Uterus (tissue), 4 donors: Measurements from ENCODE around the gene INMT. TPM values are rescaled to one million over a fixed set of nuclear protein-coding genes. Genes with fewer than 3 reads are reported as not detected.

Experiments
- DNase-seq, 2 donors: peaks; one replicate each; pipeline ENCODE4 v3.0.0-alpha.2; 2019 to 2020
- H3K27ac ChIP-seq, 2 donors: fragments of 200-600 bp; sonication (generic); 1 replicate in 1 of 2; 2 replicates in 1 of 2; pipeline ENCODE4 v1.5.1; 2016 to 2018
- H3K27me3 ChIP-seq, 2 donors: fragments of 200-600 bp; sonication (generic); one replicate each; pipeline ENCODE4 v1.5.1; 2018 to 2019; ENCODE audit warnings: control low read depth in 1 of 2
- H3K36me3 ChIP-seq, 2 donors: fragments of 200-600 bp; sonication (generic); one replicate each; pipeline ENCODE4 v1.5.1; 2019; ENCODE audit warnings: control low read depth in 1 of 2
- H3K4me1 ChIP-seq, 2 donors: fragments of 200-600 bp; sonication (generic); one replicate each; pipeline ENCODE4 v1.5.1; 2018 to 2019; ENCODE audit warnings: control low read depth in 1 of 2
- H3K4me3 ChIP-seq, 2 donors: fragments of 200-600 bp; sonication (generic); 1 replicate in 1 of 2; 2 replicates in 1 of 2; pipeline ENCODE4 v1.5.1; 2018 to 2019; ENCODE audit warnings: mild to moderate bottlenecking in 1 of 2
- H3K9me3 ChIP-seq, 2 donors: fragments of 200-600 bp; sonication (generic); one replicate each; pipeline ENCODE4 v1.5.1; 2019; ENCODE audit warnings: control low read depth in 1 of 2
- CTCF ChIP-seq, 4 experiments: fragments of 200-600 bp in 2 of 4; fragments of 450-650 bp in 2 of 4; sonication (generic) in 2 of 4; IDR thresholded peaks; one replicate each; pipeline ENCODE4 v1.5.1; 2016 to 2019; ENCODE audit warnings: antibody characterized with exemption in 4 of 4, mild to moderate bottlenecking in 2 of 4, moderate library complexity in 1 of 4
- POLR2A ChIP-seq, 2 donors: fragments of 450-650 bp; IDR thresholded peaks; one replicate each; pipeline ENCODE4 v1.6.1; 2016; ENCODE audit warnings: antibody characterized with exemption in 2 of 2, mild to moderate bottlenecking in 1 of 2, moderate library complexity in 1 of 2
- intact Hi-C: fragments of 100-400 bp; cut with DNase I; formaldehyde crosslinking; loops from one replicate; pipeline ENCODE4 v1.15.1; 2023; ENCODE audit warnings: low total_unique reads
- total RNA-seq, 4 donors: library from RNA; depleted of rRNA in 3 of 4; stranded (reverse); fragments of >200 nt in 3 of 4; gene quantifications; one replicate each; pipeline versions ENCODE4 v1.1.0 to v1.2.4, GENCODE V29; 2014 to 2023
- donor health status: DM: yes; HTN: yes; CAD: no.

INMT gene
- total RNA-seq, 4 donors from 2014 or later = 6.5 to 29.2 (median 20.0) TPM

- Histone ChIP-seq H3K4me3 (no peak overlapping the region), H3K9me3 (no peaks in the 10 kb centered on the region), H3K27ac (peak overlapping the region in 1 of 2 donors; percentile 54), H3K36me3 (no peaks in the 10 kb centered on the region), H3K27me3 (no peaks in the 10 kb centered on the region), H3K4me1 (no peaks in the 10 kb centered on the region)
- TF ChIP-seq POLR2A (IDR thresholded peaks at IDR 0.05) (no peak), CTCF (IDR thresholded peaks at IDR 0.05) (no peak)
- no peak for DNase-seq
- intact Hi-C loops = no loop called here
Measured at GRCh38 chr7:30764030-30764975, 12.4 kb downstream of the INMT start.

- no peaks in the 10 kb centered on the region for H3K36me3 ChIP-seq
- DNase-seq = no peak
- intact Hi-C loops = no loop called here
- no peaks in the 10 kb centered on the region for H3K4me1 ChIP-seq
- H3K27me3 ChIP-seq = no peaks in the 10 kb centered on the region
- H3K9me3 ChIP-seq = no peaks in the 10 kb centered on the region
- H3K4me3 ChIP-seq = no peak overlapping the region
- peak overlapping the region in 1 of 2 donors; percentile 54 for H3K27ac ChIP-seq
- TF ChIP-seq CTCF (IDR thresholded peaks at IDR 0.05) (no peak), POLR2A (IDR thresholded peaks at IDR 0.05) (no peak)
Measured at GRCh38 chr7:30765408-30765807, 13.5 kb downstream of the INMT start.

- H3K36me3 ChIP-seq = no peaks in the 10 kb centered on the region
- no peak for DNase-seq
- no peak for TF ChIP-seq POLR2A (IDR thresholded peaks at IDR 0.05)
- peak overlapping the region; percentile 70 to 71 for H3K27ac ChIP-seq
- H3K4me3 ChIP-seq = peak overlapping the region; percentile 61 to 66
- intact Hi-C loops = no loop called here
- no peaks in the 10 kb centered on the region for H3K9me3 ChIP-seq
- peaks cover 0 to 4% of the 10 kb centered on the region in 2 donors for H3K4me1 ChIP-seq
- H3K27me3 ChIP-seq = no peaks in the 10 kb centered on the region
Measured at GRCh38 chr7:30770845-30771173, 18.9 kb downstream of the INMT start.

- intact Hi-C loops = no loop called here
- Histone ChIP-seq H3K4me1 (peaks cover 0 to 4% of the 10 kb centered on the region in 2 donors), H3K4me3 (peak within 1 kb of the TSS; percentile 61 to 66), H3K9me3 (no peaks in the 10 kb centered on the region), H3K36me3 (no peaks in the 10 kb centered on the region), H3K27ac (peak within 1 kb of the TSS; percentile 70 to 71), H3K27me3 (no peaks in the 10 kb centered on the region)
- TF ChIP-seq CTCF (IDR thresholded peaks at IDR 0.05) = peak in 1 of 4 experiments; percentile 10
- peak in 1 of 2 donors; percentile 25 for TF ChIP-seq POLR2A (IDR thresholded peaks at IDR 0.05)
- peak; percentile 78 to 87 for DNase-seq
Measured at GRCh38 chr7:30771174-30771879, 19.4 kb downstream of the INMT start, which contains the start of gene MINDY4. Gene MINDY4, plus strand, starts transcription at chr7:30771417. Its CDS starts 77 bp downstream, at chr7:30771494.

GRCh38 chr7:30771880-30772425 is 20.0 kb downstream of the INMT start:
- intact Hi-C loops = no loop called here
- Histone ChIP-seq H3K36me3 (no peaks in the 10 kb centered on the region), H3K9me3 (no peaks in the 10 kb centered on the region), H3K27ac (peak overlapping the region; percentile 70 to 71), H3K4me1 (peaks cover 0 to 4% of the 10 kb centered on the region in 2 donors), H3K4me3 (peak overlapping the region; percentile 61 to 66), H3K27me3 (no peaks in the 10 kb centered on the region)
- no peak for TF ChIP-seq POLR2A (IDR thresholded peaks at IDR 0.05)
- no peak for TF ChIP-seq CTCF (IDR thresholded peaks at IDR 0.05)
- no peak for DNase-seq
